ENCODE data around the gene ATP11C. TPM values are rescaled to one million over a fixed set of nuclear protein-coding genes. Genes with fewer than 3 reads are reported as not detected.

The ATP11C gene
- total and polyA plus RNA-seq, 7 donors = 2.1 to 3.9 (median 3.0) TPM

DNA sequence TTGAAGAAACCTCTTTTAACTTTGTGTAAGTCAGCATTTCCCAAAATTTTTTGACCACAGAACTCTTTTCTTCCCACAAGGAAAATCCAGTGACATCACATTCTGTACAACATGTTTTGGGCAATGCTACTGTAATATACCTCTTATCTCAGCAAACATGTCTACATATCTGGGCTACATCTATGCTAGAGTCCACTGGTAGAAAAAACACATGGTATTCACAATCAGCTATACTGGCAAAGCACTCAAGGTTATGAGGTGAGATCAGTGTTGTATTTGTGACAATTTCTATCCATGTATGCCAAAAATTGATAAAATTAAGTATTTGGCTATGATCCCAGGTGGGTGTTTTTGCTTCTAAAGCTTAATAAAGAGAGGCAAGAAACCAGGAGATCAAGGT is 98.0 kb downstream of the ATP11C start:
- DNase-seq = no peak

GRCh38 chrX:139832718-139833309 is 100.0 kb downstream of the ATP11C start:
- H3K9me3 ChIP-seq = no peaks in the 10 kb centered on the region
- H3K27ac ChIP-seq = no peak overlapping the region
- no peak overlapping the region for H3K4me3 ChIP-seq
- ATAC-seq (no peak), DNase-seq (no peak)
- WGBS, 3 donors = 62 to 68% (median 67%) methylated on average over 3 of the region's 3 CpGs
- no peaks in the 10 kb centered on the region for H3K4me1 ChIP-seq
- TF ChIP-seq, protein P1, sequence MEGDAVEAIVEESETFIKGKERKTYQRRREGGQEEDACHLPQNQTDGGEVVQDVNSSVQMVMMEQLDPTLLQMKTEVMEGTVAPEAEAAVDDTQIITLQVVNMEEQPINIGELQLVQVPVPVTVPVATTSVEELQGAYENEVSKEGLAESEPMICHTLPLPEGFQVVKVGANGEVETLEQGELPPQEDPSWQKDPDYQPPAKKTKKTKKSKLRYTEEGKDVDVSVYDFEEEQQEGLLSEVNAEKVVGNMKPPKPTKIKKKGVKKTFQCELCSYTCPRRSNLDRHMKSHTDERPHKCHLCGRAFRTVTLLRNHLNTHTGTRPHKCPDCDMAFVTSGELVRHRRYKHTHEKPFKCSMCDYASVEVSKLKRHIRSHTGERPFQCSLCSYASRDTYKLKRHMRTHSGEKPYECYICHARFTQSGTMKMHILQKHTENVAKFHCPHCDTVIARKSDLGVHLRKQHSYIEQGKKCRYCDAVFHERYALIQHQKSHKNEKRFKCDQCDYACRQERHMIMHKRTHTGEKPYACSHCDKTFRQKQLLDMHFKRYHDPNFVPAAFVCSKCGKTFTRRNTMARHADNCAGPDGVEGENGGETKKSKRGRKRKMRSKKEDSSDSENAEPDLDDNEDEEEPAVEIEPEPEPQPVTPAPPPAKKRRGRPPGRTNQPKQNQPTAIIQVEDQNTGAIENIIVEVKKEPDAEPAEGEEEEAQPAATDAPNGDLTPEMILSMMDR (IDR thresholded peaks at IDR 0.05) = no peak
- no peaks in the 10 kb centered on the region for H3K36me3 ChIP-seq (ENCODE audit: insufficient read depth in 1 of 2, low read depth in 1 of 2)
- H3K27me3 ChIP-seq (ENCODE audit: insufficient read depth in 3 of 3, low read length in 2 of 3) = no peaks in the 10 kb centered on the region
- intact Hi-C loops (cut with DNase I) = no loop called here

More for the DNA sequence above, 98.0 kb downstream of the ATP11C start:
- Histone ChIP-seq H3K36me3 (ENCODE audit: insufficient read depth in 1 of 2, low read depth in 1 of 2) (no peaks in the 10 kb centered on the region), H3K9me3 (no peaks in the 10 kb centered on the region), H3K27ac (no peak overlapping the region), H3K4me3 (no peak overlapping the region), H3K27me3 (ENCODE audit: insufficient read depth in 3 of 3, low read length in 2 of 3) (no peaks in the 10 kb centered on the region), H3K4me1 (no peaks in the 10 kb centered on the region)
- no peak for ATAC-seq
- TF ChIP-seq, protein P1 (IDR thresholded peaks at IDR 0.05) = no peak
- intact Hi-C loops (cut with DNase I) = no loop called here

DNA sequence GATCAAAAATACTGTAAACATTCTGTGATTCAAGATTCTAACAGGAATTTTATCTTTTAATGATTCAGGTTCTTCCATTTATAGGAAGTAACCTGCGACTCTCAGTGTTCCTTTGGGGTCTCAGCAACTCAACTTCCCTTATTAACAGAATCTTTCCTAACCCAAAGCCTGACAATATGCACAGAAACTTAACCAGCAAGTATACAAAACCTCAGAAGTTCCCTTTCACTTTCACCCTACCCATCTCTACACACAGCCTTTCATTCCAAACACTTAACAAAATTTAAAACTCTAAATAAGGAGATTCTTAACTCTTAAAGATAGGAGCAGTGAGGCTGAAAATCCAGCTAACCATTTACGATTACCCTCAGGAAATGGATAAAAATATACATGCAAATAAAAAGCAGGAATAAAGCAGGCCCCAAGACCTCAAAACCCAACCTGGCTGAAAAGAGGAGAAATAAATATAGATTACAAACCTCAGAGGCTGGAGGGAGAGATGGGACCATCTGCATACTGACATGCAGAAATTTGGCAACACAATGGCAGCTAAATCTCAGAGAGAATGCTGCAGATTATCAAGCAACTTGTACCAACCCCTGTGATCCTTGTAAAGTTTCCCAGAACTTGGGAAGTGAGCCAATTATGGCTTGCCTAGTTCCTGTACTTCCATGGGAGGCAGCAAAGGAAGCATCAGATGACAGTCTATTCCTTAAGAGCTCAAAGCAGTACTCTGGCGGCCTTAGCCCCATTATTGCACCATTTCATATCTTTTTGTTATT is 101.0 kb downstream of the ATP11C start:
- Histone ChIP-seq H3K27ac (no peak overlapping the region), H3K27me3 (ENCODE audit: insufficient read depth in 3 of 3, low read length in 2 of 3) (no peaks in the 10 kb centered on the region), H3K4me3 (no peak overlapping the region), H3K36me3 (ENCODE audit: insufficient read depth in 1 of 2, low read depth in 1 of 2) (no peaks in the 10 kb centered on the region), H3K9me3 (no peaks in the 10 kb centered on the region), H3K4me1 (no peaks in the 10 kb centered on the region)
- TF ChIP-seq, protein P1 (IDR thresholded peaks at IDR 0.05) = no peak
- ATAC-seq = peak in 1 of 4 donors; percentile 51
- WGBS, 3 donors = 61 to 72% (median 64%) methylated on average over 3 of the region's 3 CpGs
- intact Hi-C loops (cut with DNase I) = no loop called here
- no peak for DNase-seq

GRCh38 chrX:139831017-139831416 is 101.8 kb downstream of the ATP11C start:
- H3K4me1 ChIP-seq = peaks cover 7% of the 10 kb centered on the region
- intact Hi-C loops (cut with DNase I) = no loop called here

More at GRCh38 chrX:139831017-139831416, 101.8 kb downstream of the ATP11C start:
- no peaks in the 10 kb centered on the region for H3K9me3 ChIP-seq
- H3K4me3 ChIP-seq = no peak overlapping the region
- TF ChIP-seq, protein P1 (IDR thresholded peaks at IDR 0.05) = no peak
- ATAC-seq (no peak), DNase-seq (no peak)
- H3K27ac ChIP-seq = no peak overlapping the region
- H3K36me3 ChIP-seq (ENCODE audit: insufficient read depth in 1 of 2, low read depth in 1 of 2) = no peaks in the 10 kb centered on the region
- no peaks in the 10 kb centered on the region for H3K27me3 ChIP-seq (ENCODE audit: insufficient read depth in 3 of 3, low read length in 2 of 3)

Measured in psoas muscle (tissue), 8 donors.